Colonic mucosa (tissue), 4 donors: ENCODE measurements around the gene GDF7. TPM values are rescaled to one million over a fixed set of nuclear protein-coding genes. Genes with fewer than 3 reads are reported as not detected.

ENCODE experiments used
- DNase-seq: peaks from one replicate; pipeline ENCODE4 v3.0.0-alpha.2; 2020
- H3K27ac ChIP-seq: fragments of 200-600 bp; one replicate; pipeline ENCODE4 v1.8.0; 2021
- H3K27me3 ChIP-seq: fragments of 200-600 bp; one replicate; pipeline ENCODE4 v1.8.0; 2021
- H3K36me3 ChIP-seq: fragments of 200-600 bp; one replicate; pipeline ENCODE4 v1.8.0; 2021
- H3K4me1 ChIP-seq: fragments of 200-600 bp; one replicate; pipeline ENCODE4 v1.8.0; 2021; ENCODE audit warnings: mild to moderate bottlenecking
- H3K4me3 ChIP-seq: fragments of 200-600 bp; one replicate; pipeline ENCODE4 v1.8.0; 2021
- H3K9ac ChIP-seq, 2 donors: one replicate each; pipeline ENCODE4 v1.7.0; 2013; ENCODE audit warnings: control low read depth in 2 of 2, low read depth in 2 of 2, low read length in 2 of 2
- H3K9me3 ChIP-seq: fragments of 200-600 bp; one replicate; pipeline ENCODE4 v1.8.0; 2021
- intact Hi-C: fragments of 100-400 bp; cut with DNase I; formaldehyde crosslinking; loops from one replicate; pipeline ENCODE4 v1.14.1; 2022
- total RNA-seq, 2 donors: library from RNA; stranded (reverse); fragmentation: NEBNext Ultra II Directional in 1 of 2; extraction: Animal tissue kit (Norgen Biotek cat#: 25700) in 1 of 2; gene quantifications; one replicate each; pipeline ENCODE4 v1.2.1, GENCODE V29; 2021
- TF ChIP-seq, protein P1 (sequence below): fragments of 200-600 bp; IDR thresholded peaks from one replicate; pipeline ENCODE4 v1.8.0; 2022; ENCODE audit warnings: antibody characterized with exemption, mild to moderate bottlenecking
- donor health status: healthy.
- donor health status: DM: no; HTN: no; CAD: no.
- donor health status: DM: no; HTN: no; CAD: no.

The GDF7 gene
- total RNA-seq, 2 donors from 2014 or later, result 0.05 to 0.11 TPM

DNA sequence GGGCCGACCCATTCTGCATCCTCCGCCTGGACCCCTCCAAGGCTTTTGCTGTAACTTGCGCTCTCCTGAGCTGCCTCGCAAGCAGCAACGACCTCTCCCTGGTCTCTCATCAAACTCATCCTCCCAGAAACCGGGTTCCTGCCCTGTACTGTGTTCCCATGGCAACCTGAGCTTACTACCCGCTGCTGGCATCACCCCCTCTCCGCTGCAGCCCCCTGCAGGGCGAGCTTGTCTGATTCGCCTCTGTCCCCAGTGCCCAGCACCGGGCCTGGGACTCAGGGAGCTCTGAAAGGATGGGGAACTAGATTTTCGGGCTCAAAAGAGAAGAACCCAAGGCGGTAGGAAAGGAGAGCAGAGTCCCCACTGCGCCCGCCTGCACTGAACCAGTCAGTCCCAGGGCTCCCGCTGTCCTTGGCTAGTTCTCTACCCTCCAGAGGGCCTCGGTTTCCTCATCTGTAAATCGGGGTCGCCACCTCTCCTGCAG, 16.5 kb upstream of the GDF7 start:
- Histone ChIP-seq H3K27ac (peak overlapping the region; percentile 78), H3K4me1 (peaks cover 10% of the 10 kb centered on the region), H3K27me3 (no peaks in the 10 kb centered on the region), H3K9me3 (no peaks in the 10 kb centered on the region), H3K4me3 (peak overlapping the region; percentile 77), H3K9ac (peak overlapping the region; percentile 95), H3K36me3 (no peaks in the 10 kb centered on the region)
- intact Hi-C loops, result no loop called here
- DNase-seq, result peak; percentile 47
- TF ChIP-seq, protein P1, sequence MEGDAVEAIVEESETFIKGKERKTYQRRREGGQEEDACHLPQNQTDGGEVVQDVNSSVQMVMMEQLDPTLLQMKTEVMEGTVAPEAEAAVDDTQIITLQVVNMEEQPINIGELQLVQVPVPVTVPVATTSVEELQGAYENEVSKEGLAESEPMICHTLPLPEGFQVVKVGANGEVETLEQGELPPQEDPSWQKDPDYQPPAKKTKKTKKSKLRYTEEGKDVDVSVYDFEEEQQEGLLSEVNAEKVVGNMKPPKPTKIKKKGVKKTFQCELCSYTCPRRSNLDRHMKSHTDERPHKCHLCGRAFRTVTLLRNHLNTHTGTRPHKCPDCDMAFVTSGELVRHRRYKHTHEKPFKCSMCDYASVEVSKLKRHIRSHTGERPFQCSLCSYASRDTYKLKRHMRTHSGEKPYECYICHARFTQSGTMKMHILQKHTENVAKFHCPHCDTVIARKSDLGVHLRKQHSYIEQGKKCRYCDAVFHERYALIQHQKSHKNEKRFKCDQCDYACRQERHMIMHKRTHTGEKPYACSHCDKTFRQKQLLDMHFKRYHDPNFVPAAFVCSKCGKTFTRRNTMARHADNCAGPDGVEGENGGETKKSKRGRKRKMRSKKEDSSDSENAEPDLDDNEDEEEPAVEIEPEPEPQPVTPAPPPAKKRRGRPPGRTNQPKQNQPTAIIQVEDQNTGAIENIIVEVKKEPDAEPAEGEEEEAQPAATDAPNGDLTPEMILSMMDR, result no peak

GRCh38 chr2:20650877-20651730, 15.8 kb upstream of the GDF7 start, which contains the start of gene HS1BP3:
Gene HS1BP3 (minus strand): TSS chr2:20651098. CDS start chr2:20651063, 35 bp downstream.
- intact Hi-C loops, result no loop called here
- DNase-seq, result peak; percentile 86
- peak within 1 kb of the TSS; percentile 77 for H3K4me3 ChIP-seq
- H3K27ac ChIP-seq, result peak within 1 kb of the TSS; percentile 78
- H3K36me3 ChIP-seq, result no peaks in the 10 kb centered on the region
- no peaks in the 10 kb centered on the region for H3K27me3 ChIP-seq
- TF ChIP-seq, protein P1, result peak; percentile 95
- peaks cover 10% of the 10 kb centered on the region for H3K4me1 ChIP-seq
- H3K9me3 ChIP-seq, result no peaks in the 10 kb centered on the region
- peak within 1 kb of the TSS; percentile 95 for H3K9ac ChIP-seq

GRCh38 chr2:20651731-20652099, 15.2 kb upstream of the GDF7 start:
- H3K9ac ChIP-seq, result peak overlapping the region; percentile 55 to 80
- no peaks in the 10 kb centered on the region for H3K36me3 ChIP-seq
- no peaks in the 10 kb centered on the region for H3K27me3 ChIP-seq
- peaks cover 10% of the 10 kb centered on the region for H3K4me1 ChIP-seq
- no peak for DNase-seq
- H3K4me3 ChIP-seq, result peak overlapping the region; percentile 77
- H3K27ac ChIP-seq, result peak overlapping the region; percentile 78
- H3K9me3 ChIP-seq, result no peaks in the 10 kb centered on the region
- intact Hi-C loops, result no loop called here
- TF ChIP-seq, protein P1, result no peak

GRCh38 chr2:20652141-20652540, 14.8 kb upstream of the GDF7 start:
- Histone ChIP-seq H3K36me3 (no peaks in the 10 kb centered on the region), H3K9me3 (no peaks in the 10 kb centered on the region), H3K9ac (no peak overlapping the region), H3K4me1 (peaks cover 10% of the 10 kb centered on the region), H3K27ac (no peak overlapping the region), H3K4me3 (no peak overlapping the region), H3K27me3 (no peaks in the 10 kb centered on the region)
- TF ChIP-seq, protein P1, result no peak
- intact Hi-C loops, result no loop called here
- DNase-seq, result no peak

- H3K4me3 ChIP-seq, result no peak overlapping the region
- no peak for DNase-seq
- no peaks in the 10 kb centered on the region for H3K9me3 ChIP-seq
- H3K27me3 ChIP-seq, result no peaks in the 10 kb centered on the region
- H3K4me1 ChIP-seq, result peaks cover 10% of the 10 kb centered on the region
- H3K36me3 ChIP-seq, result no peaks in the 10 kb centered on the region
- H3K27ac ChIP-seq, result no peak overlapping the region
- no peak overlapping the region for H3K9ac ChIP-seq
- TF ChIP-seq, protein P1, result no peak
- intact Hi-C loops, result no loop called here
These were observed 14.0 kb upstream of the GDF7 start for GRCh38 chr2:20652673-20653575.
